ENCODE results near the gene JMJD7.
"Not testable (repeated sequence)": the region's sequence is repeated elsewhere in the genome, so short reads cannot be mapped to it uniquely, and the experiment has no call there.

Gene JMJD7

DNA sequence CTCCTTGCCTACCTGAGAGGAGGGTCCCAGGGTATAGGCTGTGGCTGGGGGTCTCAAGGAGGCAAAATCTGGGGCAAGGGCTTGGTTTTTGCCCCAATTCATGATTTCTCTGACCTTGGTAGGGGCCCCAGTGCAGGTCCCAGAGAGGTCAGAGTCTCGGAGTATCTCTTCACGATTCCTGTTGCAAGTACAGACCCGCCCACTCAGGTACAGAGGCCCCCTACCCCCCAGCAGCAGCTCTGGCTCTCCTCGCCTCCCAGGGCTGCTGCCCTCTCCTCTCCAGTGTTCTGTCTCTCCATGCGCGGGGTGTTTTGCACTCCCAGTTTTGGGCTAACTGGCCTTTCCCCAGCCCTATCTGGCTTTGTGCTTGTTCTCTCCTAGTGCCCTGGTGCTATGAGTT lies 5.4 kb upstream of the JMJD7 start:
- no peak for DNase-seq (ENCODE audit: low spot score)

DNA sequence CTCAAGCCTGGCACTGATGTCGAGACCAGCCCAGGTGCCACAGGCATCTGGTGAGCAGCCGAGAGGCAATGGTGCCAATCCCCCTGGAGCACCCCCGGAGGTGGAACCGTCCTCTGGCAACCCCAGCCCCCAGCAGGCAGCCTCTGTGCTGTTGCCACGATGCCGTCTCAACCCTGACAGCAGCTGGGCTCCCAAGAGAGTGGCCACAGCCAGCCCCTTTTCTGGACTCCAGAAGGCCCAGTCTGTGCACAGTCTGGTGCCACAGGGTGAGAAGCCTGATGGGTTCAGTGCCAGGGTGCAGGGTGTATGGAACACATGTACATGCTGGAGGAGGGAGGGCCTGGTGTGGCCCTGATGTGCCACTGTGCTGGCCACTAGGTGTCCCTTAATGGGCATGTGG lies 4.9 kb upstream of the JMJD7 start:
- no peak for DNase-seq (ENCODE audit: low spot score)

DNA sequence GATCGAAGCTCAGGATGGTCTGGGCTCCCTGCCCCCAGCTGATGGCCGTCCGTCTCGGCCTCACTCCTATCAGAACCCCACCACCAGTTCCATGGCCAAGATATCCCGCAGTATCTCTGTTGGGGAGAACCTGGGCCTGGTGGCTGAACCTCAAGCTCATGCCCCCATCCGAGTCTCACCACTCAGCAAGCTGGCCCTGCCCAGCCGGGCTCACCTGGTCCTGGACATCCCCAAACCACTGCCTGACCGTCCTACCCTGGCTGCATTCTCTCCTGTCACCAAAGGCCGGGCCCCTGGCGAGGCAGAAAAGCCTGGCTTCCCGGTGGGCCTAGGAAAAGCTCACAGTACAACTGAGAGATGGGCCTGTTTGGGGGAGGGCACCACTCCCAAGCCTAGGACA lies 4.4 kb upstream of the JMJD7 start:
- DNase-seq (ENCODE audit: low spot score): no peak

DNA sequence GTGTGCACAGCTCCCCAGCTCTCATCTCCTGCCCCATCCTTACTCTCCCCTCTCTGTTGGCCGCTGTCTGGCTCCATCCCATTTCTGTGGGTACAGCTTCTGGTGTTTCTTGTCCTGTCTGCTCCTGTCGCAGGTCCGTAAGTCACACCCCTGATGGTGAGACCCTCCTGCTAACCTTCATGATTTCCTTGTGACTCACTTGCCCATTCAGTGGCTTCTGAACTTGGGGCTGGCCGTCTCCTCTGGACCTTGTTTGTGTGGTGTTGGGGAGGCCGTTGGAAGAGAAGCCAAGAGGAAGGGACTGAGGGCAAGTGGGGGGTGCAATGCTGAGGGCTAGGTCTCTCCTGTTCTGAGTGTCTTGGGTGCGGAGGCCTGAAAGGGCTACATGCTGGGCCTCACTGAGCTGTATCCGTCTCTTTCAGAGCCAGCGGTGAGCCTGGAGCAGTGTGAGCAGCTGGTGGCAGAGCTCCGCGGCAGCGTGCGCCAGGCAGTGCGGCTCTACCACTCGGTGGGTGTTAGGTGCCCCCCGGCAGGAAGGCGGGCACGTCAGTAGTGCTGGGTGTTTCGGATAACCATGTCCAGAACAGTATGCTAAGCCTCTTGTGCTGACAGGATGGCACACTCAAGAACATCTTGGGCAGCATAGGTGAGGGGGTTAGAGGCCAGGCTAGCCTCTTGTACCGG lies 3.7 kb upstream of the JMJD7 start:
- DNase-seq (ENCODE audit: low spot score): no peak

DNA sequence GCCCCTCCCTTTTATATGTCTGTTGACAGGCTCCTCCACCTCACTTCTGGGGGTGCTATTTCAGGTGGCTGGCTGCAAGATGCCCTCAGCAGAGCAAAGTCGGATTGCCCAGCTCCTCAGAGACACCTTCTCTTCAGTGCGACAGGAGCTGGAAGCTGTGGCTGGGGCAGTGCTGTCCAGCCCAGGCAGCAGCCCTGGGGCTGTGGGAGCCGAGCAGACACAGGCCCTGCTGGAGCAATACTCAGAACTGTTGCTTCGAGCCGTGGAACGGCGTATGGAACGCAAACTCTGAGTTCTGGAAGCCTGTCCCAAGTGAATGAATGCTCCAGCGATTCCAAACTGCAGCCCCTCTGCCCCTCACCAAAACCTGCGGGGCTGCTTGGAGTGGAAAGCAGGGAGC lies 2.7 kb upstream of the JMJD7 start:
- DNase-seq (ENCODE audit: low spot score): no peak

DNA sequence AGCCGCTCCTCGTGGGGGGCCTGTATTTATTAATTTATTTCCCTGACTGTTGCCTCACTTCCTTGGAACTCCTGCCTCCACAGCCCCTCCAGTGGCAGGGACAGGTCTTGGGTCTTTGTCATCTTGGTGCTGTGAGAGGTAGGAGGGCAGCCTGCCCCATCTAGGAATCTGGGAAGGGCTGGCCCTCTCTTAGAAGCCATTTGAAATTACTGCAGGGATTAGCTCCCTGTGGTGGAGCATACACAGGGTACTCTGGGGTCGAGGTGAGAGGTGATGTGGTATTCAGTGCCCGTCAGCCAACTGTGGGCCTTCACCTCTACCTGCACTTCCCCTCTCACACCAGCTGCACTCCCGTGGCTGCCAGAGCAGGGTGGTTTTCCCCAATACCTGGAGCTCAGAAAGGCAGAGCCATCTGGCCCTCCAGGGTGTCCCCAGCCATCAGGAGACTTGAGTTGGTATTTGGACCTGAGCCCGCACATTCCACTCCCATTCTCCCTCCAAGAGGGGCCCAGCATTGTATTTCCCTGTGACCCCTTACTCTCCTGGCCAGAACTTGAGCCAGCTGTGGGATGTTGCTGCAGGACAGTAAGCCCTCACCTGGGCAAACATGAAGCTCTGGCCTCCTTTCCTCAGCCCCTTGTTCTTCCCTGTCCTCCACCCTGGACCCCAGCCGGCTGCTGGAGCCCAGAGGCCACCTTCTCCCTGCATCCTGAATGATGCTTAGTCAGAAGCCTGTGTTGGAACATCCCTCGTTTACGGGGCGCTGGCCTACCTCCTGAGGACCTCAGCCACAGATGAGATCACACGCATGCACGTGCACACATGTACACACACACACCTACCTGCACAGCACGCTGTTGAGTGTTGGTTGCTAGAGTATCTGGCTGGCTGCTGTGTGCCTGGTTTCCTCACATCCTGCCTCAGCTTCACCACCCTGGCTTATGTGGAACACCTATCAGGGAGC lies 2.0 kb upstream of the JMJD7 start:
- no peak for DNase-seq (ENCODE audit: low spot score)

DNA sequence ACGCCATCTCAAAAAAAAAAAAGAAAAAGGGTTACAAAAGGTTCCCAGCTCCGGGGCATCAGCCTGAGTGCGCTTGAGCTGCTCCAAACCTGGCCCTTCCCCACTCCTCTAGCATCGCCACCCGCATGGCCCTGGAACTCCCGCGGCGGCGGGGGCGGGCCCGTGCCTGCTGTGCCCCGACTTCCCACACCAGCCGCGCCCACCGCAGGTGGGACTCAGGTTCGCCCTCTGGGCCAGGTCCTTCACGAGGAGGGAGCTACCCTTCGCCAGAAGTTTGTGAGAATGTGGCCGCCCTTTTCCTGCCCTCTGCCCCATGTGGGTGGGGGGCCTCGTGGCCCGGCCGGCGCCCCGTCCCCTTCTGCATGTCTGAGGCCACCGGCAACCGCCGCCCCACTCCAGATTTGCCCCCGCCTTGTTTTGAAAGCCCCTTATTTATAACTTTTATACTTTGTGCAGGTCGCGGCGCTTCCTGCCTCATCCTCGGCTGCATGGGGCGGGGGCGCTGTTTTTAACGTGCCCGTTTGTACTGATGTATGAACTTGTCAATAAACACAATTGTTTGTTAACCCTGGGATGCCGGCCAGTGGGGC lies 507 bp upstream of the JMJD7 start:
- DNase-seq (ENCODE audit: low spot score): no peak

DNA sequence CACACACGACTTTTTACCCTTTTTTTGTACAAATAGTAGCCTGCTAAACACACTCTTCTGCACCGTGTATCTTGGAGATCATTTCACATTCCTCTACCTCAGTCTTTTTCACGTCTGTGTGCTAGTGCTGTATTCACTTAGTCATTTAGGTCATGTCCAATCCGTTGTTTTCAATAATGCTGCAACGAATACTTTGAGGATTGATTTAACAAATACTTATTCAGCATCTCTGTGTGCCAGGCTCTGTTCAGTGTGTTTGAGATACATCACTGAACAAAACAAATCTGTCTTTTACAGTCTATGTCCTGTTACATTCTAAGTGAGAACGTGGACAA lies 882 bp downstream of the JMJD7 start:
- DNase-seq (ENCODE audit: low spot score): no peak

DNA sequence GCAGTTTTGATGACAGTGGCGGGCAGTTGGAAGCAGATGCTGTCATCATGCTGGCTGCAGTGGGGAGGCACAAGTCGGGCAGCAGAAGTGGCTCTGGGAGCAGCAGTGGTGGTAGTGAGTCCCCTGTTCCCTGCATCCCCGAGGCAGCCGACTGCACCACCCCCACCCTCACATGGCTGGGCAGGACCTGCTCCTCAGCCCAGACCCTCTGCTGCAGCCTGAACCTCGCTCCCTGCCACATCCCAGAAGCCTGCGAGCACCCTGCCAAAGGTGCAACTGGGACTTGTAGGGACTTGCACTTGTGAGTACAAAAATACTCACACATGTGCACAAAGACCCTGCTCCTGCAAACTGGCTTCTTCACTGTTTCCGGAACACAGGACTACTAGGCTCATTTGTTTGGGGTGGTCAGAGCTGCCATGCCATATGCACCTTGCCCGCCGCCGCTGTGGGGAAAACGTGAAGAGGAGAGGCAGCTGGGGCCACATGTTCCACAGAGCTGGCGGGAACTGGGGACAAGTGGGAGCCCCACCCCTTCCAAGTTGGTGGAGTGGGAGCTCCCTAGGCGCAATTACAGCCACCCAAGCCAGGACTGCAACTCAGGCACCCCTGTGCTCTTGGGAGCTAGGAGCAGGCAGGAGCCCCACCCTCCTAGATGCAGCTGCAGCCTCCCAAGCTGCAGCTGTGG lies 2.2 kb downstream of the JMJD7 start:
- DNase-seq (ENCODE audit: low spot score): no peak

DNA sequence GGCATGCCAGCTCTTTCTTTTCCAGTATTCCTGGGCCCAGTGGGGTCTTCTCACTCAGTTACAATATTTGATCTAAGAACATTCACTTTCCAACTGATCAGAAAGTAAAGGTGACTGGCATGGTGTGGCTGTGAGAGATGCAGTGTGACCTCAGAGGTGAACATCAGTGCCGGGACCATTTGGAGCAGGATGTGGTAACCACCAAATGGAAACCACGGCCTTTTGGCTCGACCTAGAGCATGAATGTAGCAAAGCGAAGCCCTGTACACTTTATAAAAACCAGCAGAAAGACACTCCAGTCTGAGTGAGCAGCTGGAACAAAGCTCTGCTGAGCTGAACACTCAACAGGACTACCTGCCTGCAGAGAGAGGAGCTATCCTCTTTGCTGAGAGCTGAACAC lies 3.4 kb downstream of the JMJD7 start:
- DNase-seq (ENCODE audit: low spot score): not testable (repeated sequence)

DNA sequence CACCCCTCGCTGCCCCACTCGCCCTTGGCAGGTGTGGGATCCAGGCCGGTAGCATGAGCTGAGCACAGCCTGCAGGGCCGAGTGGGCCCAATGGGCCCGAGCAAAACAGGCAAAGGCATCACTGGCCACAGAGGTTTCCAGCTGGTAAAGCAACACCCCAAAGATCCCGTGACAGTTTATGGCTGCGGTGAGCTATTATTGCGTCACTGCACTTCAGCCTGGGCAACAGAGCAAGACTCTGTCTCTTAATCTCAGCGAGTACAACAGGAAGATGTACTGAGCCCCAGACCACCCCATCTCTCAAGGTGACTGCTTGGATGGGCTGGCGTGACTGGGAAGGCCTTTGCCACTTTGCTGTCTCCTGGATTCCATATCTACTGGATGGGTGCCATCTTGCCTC lies 4.3 kb downstream of the JMJD7 start:
- no peak for DNase-seq (ENCODE audit: low spot score)

DNA sequence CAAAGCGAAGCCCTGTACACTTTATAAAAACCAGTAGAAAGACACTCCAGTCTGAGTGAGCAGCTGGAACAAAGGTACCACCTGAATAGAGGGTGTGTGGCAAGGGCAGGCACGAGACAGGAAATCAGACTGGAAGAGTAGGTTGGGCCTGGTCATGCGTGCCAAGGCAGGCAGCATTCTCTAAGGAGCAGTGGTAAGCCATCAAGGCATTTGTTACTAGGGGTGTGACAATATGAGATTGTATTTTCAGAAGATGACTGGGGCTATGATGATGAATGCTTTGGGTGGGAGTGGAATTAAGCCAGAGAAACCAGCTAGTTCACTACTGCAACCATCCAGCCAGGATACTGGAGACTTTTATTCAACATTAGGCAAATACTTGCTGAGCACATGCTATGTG lies 5.0 kb downstream of the JMJD7 start:
- no peak for DNase-seq (ENCODE audit: low spot score)

DNA sequence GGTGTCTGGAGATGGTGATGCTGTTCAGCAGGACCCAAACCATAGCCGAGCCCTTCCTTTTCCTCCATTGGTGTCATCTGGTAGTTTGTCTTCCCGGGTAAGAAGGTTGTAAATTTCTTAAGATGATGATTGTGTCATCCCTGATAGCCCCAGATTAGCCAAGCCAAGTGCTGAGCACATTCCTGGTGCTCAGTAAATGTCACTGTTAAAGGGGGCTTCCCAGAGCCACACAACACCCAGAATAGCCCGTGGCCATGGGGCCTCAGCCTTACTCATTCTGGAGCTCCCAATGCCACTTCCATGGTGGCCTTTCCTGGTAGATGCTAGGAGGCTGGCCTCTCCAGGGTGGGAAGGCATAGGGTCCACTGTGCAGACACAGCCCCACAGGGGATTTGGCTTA lies 6.2 kb downstream of the JMJD7 start:
- no peak for DNase-seq (ENCODE audit: low spot score)

DNA sequence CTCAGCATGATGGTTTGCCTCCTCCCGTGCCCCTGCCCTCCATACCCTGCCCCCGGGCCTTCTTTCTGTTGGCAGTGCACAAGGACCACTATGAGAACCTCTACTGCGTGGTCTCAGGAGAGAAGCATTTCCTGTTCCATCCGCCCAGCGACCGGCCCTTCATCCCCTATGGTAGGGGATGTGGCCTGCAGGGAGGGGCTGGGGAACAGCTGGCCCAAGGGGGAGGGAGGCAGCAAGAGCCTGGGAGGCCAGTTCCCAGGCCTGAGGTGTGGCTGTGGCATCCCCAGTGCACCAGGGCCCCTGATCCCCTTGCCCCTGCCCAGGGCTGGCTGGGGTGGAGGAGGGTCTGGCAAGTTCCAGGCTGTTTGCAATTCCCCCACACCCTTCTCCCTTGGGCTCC lies 8.2 kb downstream of the JMJD7 start:
- DNase-seq (ENCODE audit: low spot score): no peak

DNA sequence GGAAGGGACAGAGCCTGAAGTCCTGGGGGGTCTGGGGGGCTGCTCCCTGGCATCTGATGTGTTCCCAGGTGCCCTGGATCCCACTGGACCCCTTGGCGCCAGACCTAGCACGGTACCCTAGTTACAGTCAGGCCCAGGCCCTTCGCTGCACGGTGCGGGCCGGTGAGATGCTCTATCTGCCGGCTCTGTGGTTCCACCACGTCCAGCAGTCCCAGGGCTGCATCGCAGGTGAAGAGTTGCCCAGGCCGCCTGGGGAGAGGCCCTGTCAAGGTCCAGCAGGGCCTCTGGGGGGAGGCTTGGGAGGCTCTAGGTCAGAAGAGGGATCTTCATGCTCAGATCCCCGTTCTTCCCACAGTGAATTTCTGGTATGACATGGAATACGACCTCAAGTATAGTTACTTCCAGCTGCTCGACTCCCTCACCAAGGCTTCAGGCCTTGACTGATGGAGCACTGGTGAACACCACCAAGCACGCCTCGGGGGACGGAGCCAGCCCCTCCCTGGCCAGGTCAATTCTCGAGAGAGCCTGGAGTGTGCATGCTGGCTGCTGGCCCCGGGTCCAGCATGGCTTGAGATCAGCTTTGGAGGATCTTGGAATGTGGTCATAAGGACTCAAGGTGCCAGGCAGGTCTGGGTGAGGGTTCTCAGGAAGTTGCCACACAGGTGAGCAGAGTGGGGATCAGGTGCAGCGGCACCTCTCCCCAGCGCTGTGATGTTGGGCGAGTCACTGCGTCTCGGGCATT lies 9.0 kb downstream of the JMJD7 start:
- no peak for DNase-seq (ENCODE audit: low spot score)

DNA sequence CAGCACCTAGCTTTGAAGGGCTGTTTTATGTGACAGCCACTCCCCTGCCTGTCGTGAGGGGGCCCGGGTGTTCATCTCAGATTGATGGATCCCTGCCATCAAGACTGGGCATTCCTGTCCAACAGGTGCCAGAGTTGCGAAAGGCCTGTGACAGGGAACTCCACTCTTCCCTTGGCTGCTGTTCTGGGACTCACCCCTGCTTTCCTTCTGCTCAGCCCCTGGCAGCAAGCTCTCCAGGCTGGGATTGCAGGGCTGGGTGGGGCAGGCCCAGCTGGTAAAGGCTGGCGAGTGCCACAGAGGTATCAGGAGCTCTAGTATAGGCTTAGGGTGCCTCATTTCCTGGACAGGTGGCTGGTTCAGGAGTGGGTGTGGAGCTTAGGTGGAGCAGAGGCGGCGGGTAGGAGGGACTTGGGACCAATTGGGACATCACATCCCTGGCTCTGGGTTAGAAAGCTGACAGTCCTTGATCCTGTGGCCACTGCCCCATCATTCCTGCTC lies 10.6 kb downstream of the JMJD7 start, which contains the start of gene PLA2G4B:
TSS of gene PLA2G4B (plus strand) at position 448 of the 498 bp plus-strand sequence. CDS start 67 bp downstream, outside the sequence.
- no peak for DNase-seq (ENCODE audit: low spot score)

DNA sequence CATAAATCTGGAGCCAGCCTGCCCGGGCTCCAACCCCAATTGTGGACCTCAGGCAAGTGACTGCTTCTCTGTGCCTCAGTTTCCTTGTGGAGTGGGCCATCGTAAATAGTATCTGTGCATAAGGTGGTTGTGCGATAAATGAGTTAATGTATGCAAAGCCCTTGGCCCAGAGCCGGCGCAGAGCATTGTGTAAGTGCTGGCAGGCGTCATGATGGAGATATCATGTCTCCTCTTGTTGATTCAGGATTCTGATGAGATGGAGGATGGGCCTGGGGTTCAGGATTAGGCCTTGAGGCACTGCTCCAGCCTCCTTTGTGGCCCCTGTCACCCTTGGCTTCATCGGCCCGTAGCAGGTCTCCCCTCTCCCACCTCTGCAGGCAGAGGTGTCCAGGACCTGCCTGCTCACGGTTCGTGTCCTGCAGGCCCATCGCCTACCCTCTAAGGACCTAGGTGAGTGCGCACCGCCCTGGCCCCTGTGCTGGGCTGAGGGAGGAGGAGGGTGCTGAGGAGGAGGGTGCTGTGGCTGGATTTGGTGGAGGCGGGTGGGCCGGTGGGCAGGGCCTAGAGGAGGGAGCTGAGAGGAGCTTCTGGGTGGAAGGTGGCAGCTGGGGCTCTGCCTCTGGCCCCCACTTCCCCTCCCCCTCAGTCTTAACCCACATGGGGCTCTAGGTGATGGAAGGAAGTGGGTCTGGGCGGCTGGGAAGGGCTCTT lies 12.0 kb downstream of the JMJD7 start:
- DNase-seq (ENCODE audit: low spot score): no peak

DNA sequence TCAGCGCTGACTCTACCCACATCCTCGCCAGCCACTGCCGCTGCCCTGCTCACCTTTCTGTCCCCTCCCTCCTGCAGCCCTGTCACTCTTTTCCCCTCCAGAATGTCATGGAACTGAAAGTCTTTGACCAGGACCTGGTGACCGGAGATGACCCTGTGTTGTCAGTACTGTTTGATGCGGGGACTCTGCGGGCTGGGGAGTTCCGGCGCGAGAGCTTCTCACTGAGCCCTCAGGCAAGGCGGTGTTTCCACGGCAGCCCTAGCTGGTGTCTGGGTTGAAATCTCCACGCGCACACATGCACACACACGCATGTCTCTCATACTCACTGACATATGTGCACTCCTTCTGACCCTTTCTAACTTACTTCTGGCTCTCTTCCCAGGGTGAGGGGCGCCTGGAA lies 12.8 kb downstream of the JMJD7 start:
- no peak for DNase-seq (ENCODE audit: low spot score)

DNA sequence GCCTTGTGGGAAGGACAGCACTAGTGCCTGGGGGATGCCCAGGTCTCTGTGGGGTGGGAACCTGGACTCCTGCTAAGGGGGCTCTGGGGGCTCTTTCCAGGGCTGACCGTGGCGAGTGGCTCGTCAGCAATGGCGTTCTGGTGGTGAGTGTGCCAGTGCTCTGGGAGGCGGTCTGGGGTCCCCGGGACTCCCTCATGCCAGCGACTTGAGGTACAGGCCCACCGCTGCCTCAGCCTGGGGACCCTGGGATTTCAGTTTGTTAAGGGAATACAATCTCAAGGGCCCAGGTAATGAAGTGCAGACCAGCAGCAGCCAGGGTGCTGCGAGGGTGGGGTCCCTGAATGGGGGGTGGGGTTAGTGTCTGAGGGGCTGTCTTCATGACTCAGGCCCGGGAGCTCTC lies 13.2 kb downstream of the JMJD7 start:
- DNase-seq (ENCODE audit: low spot score): no peak

DNA sequence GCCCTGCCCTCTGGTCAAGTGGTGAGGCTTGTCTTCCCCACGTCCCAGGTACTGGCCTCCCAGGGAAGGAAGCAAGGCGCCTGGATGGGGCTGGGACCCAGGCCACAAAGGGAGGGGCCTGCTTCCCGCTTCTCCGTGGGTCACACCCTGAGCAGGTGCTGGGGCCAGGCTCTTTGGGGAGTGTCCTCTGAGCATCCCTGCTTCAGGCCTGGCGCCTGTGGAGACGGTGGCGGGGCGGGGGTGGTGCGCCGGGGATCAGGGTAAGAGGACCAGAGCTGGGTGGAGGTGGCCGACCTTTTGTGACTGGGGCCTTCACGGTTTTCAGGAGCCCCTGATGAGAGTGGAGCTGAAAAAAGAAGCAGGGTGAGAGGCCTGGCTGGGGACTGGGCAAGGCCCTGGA lies 14.3 kb downstream of the JMJD7 start:
- DNase-seq (ENCODE audit: low spot score): no peak

DNA sequence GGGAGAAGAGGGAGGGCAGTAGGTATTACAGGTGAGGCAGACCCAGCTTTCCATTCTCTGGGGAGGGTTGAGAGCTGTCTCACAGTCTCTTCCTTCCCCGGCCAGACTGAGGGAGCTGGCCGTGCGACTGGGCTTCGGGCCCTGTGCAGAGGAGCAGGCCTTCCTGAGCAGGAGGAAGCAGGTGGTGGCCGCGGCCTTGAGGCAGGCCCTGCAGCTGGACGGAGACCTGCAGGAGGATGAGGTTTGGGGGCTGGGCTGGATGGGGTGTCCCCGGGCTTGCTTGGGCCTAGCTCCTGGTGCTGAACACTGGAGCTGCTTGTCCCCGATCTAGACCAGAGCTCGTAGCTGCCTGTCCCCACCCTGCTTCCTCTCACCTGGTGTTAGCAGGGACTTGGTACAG lies 15.7 kb downstream of the JMJD7 start:
- no peak for DNase-seq (ENCODE audit: low spot score)
